Measurements from ENCODE around the gene ZNF726.
"Not testable (repeated sequence)": the region's sequence is repeated elsewhere in the genome, so short reads cannot be mapped to it uniquely, and the experiment has no call there.

ZNF726 gene

DNA sequence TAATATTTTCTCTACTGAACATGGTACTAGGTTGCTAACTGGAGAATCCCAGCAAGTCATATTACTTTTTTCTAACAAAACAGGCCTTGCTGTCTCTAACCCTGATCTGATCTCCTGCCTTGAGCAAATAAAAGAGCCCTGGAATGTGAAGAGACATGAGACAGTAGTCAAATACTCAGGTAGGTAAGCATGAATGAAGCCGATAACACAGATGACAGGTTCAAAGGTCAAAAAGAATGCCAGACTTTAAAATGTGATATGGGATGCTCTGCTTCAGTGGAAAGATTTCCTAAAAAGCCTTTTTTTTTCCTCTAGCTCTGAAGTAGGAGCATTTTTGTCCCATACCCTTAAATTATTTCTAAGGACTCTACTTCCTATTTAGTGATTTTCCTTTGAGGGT, 28.7 kb downstream of the ZNF726 start:
- DNase-seq, result no peak

DNA sequence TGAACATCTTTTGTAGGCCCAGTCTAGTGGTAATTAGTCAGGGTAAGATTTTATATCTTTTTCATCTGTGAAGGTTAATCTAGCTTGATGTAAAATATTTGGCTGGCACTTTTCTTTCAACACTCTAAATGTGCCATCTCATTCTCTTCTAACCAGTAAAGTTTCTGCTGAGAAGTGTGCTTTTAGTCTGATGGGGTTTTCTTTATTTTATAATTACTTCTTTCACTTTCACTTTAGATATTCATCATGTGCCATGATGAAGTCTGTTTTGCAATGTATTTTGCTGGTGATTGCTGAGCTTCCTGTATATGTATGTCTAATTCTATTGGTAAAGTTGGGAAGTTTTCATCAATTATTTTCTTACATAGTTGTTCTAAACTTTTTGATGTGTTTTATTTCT, 31.9 kb downstream of the ZNF726 start:
- DNase-seq, result no peak

DNA sequence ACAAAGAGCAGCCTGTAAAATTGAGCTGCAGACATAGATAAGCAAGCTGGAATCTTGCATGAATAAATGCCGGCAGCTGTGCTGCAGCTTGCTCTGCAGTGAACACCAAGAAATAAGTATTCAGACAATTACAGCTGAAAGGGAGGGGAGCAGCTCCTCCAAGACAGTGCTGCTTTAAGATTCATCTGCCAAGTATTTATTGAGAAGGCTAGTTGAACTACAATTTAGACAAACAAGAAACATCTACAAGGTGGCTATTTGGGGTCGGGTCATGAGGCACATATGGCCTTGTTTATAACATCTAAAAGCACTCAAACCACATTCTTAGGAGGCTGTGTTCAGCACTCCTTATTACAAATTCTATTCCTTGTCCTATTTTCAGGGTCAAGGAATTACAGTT, 34.9 kb downstream of the ZNF726 start:
- DNase-seq, result no peak

DNA sequence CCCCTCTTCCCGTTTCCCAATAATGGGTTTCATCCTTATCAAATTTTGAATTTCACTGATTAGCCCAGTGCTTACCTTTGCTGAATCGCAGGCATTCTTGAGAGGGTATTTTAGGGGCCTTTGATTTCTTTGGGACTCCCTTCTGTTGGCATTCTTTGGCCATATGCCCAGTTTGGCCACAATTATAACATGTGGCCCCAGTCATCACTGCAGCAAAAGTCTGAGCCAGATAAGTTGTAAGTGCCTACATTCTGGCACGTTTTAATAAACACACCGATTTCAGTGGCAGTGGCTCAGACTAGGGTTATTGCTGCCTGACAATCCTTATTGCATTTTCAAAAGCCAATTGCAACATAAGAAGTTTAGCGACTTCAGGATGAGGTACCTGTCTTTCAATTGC, 41.4 kb downstream of the ZNF726 start:
- DNase-seq, result no peak

DNA sequence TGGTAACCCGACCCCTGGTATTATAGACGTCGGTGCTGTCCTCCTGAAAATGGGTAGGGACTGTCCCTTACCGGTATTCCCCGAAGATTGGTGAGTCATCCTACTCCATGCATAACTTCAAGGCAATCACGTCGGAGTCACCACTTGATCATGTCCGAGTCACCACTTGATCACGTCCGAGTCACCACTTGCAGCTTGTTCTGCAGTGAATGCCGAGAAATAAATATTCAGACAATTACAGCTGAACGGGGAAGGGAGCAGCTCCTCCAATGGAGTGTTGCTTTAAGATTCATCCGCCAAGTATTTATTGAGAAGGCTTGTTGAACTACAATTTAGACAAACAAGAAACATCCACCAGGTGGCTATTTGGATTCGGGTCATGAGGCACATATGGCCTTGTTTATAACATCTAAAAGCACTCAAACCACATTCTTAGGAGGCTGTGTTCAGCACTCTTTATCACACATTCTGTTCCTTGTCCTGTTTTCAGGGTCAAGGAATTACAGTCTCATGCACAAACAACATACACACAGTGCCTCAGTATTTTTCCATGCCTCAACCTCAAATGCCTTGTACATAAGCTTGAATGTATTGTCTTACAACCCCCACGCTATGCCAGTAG, 43.1 kb downstream of the ZNF726 start:
- DNase-seq, result no peak

DNA sequence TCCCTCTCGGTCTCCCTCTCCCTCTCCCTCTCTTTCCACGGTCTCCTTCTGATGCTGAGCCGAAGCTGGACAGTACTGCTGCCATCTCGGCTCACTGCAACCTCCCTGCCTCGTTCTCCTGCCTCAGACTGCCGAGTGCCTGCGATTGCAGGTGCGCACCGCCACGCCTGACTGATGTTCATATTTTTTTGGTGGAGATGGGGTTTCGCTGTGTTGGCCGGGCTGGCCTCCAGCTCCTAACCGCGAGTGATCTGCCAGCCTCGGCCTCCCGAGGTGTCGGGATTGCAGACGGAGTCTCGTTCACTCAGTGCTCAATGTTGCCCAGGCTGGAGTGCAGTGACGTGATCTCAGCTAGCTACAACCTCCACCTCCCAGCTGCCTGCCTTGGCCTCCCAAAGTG, 48.7 kb downstream of the ZNF726 start:
- DNase-seq, result not testable (repeated sequence)

DNA sequence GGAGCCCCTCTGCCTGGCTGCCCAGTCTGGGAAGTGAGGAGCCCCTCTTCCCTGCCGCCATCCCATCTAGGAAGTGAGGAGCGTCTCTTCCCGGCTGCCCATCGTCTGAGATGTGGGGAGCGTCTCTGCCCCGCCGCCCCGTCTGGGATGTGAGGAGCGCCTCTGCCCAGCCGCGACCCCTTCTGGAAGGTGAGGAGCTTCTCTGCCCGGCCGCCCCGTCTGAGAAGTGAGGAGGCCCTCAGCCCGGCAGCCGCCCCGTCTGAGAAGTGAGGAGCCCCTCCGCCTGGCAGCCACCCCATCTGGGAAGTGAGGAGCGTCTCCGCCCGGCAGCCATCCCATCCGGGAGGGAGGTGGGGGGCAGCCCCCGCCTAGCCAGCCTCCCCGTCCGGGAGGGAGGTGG, 49.2 kb downstream of the ZNF726 start:
- DNase-seq, result not testable (repeated sequence)

DNA sequence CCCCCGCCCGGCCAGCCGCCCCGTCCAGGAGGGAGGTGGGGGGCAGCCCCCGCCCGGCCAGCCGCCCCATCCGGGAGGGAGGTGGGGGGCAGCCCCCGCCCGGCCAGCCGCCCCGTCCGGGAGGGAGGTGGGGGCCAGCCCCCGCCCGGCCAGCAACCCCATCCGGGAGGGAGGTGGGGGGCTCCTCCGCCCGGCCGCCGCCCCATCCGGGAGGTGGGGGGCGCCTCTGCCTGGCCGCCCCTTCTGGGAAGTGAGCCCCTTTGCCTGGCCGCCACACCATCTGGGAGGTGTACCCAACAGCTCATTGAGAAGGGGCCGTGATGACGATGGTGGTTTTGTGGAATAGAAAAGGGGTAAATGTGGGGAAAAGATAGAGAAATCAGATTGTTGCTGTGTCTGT, 49.6 kb downstream of the ZNF726 start:
- DNase-seq, result not testable (repeated sequence)

DNA sequence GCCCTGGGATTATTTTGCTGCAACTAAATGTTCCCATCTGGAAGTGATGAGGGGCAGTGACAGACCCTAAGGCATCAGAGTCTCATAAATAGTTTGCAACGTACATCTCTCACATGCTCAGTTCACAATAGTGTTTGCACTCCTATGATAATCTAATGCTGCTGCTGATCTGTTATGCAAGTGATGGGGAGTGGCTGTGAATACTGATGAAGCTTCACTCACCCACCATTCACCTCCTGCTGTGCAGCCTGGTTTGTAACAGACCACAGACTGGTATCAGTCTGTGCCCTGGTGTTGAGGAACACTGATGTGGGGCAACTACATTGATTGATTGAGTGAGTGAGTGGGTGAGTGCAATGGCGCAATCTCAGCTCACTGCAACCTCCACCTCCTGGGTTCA, 54.9 kb downstream of the ZNF726 start:
- no peak for DNase-seq

DNA sequence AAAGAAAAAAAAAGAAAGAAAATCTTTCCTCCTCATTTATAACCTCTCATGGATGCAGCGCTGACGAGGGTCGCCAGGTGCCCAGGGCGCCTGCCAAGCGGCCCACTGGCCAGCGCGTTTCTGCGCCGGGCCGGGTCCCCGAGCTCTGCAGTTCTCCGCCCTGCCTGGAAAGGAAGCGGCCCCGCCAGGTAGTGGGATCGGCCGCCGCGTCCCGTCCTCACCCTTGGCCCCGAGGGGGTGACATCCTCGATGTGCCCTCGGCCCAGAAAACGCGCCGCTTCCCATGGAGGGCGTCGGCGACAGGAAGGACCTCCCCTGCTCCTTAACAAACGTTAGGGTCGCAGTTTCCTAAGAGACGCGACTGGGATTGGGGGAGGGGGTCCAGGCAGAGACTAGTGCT, 56.9 kb downstream of the ZNF726 start:
- DNase-seq, result peak; percentile 25

DNA sequence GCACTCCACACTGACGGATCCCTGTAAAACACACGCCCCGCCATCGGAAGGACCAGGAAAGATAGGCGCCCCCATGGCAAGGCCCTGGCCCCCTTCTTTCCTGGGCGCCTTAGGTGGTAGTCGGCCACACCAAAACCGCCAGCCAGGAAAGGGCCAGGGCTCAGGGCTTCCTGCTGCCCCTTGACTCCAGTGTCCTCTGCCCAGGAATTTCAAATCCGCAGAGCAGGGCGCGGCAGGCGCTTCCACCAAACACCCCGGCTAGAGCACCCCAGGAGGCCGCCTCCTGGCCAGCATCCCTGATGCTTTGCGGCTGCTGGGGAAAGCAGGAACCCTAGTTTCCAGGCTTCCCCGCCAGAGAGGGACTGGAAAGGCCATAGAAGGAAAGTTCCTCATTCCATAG, 57.5 kb downstream of the ZNF726 start:
- peak; percentile 5 for DNase-seq

DNA sequence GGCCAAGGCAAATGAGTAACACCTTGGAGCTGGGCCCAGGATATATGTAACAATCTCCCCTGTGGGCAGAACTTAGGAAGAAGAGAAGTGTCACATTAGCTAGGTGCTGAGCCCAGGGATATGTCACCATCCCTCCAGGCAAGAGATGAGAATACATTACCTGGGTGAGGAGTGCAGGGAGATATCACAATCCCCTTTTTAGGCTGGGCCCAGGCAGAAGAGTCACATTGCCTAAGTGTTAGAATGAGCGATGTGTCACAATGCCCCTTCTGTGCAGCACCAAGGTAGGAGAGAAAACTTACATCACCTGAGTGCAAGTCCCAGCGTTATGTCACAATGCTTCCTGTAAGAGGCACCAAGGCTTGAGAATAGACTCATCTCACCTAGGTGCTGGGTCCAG, 60.3 kb downstream of the ZNF726 start:
- no peak for DNase-seq

DNA sequence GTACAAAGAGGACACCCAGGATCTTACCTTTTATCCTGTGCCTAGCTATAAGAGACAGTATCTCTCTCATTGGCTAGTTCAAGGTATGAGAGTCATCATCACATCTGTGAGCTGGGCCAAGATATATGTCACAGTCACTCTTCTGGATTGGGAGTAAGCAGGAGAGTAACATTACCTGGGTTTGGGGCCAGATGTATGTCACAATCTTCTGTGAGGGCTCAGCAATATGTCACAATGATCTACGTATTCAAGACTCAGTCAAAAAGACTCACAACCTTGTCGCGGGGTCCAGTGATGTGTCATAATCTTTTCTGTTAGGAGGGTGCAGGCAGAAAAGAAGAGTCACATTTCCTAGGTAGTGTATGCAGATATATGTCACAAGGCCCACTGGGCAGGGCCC, 61.9 kb downstream of the ZNF726 start:
- DNase-seq, result not testable (repeated sequence)

DNA sequence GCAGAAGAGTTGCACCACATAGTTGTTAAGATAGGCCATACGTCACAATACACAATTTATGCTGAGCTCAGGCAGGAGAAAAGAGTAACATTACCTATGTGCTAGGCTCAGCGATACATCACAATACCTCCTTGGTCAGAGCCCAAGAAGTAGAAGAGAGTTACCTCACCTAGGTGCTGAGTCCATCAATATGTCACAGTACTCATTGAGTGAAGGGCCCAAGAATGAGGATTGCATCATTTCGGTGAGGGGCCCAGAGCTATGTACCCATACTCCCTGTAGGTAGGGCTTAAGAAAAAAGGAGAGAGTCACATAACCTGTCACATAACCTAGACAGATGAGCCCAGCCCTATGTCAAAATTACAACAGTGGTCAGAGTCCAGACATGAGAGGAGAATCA, 62.6 kb downstream of the ZNF726 start:
- not testable (repeated sequence) for DNase-seq

DNA sequence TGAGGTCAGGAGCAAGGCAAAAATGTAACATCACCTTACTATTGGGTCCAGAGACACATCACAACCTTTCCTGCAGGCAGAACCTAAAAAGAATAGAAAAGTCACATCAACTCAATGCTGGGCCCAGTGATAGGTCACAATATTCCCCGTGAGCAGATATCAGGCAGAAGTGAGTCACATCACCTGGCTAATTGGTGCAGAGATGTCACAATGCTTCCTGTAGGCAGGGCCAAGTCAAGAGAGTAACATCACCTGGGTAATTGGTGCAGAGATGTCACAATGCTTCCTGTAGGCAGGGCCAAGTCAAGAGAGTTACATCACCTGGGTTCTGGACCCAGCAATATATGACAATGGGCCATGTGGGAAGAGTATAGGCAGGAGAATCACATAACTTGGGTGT, 63.4 kb downstream of the ZNF726 start:
- no peak for DNase-seq

DNA sequence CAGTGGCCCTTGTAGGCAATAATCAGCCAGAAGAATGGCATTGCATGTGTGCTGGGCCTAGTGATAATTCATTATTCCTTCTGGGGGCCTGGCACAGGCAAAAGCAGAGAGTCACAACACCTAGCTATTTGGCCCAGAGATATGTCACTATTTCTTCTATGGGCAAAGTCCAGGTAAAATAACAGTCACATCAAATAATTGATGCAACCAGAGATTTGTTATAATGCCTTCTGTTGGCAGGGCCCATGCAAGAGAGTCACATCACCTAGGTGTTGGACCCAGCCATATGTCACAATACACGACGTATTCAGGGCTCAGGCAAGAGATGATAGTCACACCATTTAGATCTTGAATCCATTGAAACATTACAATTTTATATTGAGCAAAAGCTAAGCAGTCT, 66.1 kb downstream of the ZNF726 start:
- DNase-seq, result no peak

DNA sequence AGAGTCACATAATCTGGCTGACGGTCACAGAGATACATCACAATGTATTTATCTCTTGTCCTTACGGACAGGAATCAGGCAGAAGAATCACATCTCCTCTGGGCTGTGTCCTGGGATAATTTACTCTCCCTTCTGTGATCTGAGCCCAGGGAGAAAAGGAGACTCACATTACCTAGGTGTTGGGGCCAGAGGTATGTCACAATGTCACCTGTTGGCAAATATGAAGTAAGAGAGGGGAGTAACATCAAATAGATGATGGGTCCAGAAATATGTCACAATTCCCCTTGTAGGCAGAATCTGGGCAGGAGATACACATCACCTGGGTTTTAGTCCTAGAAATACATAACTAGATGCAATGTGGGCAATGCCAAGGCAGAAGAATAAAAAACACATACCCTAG, 67.2 kb downstream of the ZNF726 start:
- no peak for DNase-seq

DNA sequence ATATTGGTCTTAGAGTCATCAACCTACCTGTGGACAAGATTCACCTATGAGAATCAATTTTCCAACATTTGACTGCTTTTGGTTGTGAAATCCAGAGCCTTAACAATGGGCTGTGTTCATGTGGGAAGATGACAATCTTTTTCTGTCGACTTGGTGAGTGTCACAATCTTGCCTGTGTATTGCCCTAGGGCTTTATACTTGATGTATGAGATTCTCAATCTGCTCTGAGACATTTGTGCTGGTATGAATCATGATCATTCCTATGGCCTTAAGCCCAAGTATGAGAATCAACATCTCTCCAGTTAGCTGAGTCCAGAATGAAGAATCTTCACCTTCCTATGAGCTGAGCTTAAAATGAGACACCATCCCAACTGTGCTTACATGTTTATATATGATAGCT, 68.7 kb downstream of the ZNF726 start:
- DNase-seq, result no peak

Data from right kidney (tissue), 1 donor.